DOHH2 (cell line): ENCODE results near the gene SFI1.

ENCODE experiments used
- H3F3A ChIP-seq: fragments of 200-600 bp; sonication (generic), shearing (Covaris generic); 2 replicates; pipeline ENCODE4 v1.6.0; 2016; ENCODE audit warnings: antibody characterized with exemption, mild to moderate bottlenecking; ENCODE audit not compliant: control insufficient read depth, insufficient read depth
- H3K27ac ChIP-seq: fragments of 200-600 bp; sonication (generic); 2 replicates; pipeline ENCODE4 v1.5.1; 2014; ENCODE audit warnings: low read depth, mild to moderate bottlenecking, low read length, moderate library complexity
- H3K27me3 ChIP-seq: fragments of 200-600 bp; sonication (generic); 2 replicates; pipeline ENCODE4 v1.6.1; 2014; ENCODE audit warnings: mild to moderate bottlenecking, low read length, mixed read lengths; ENCODE audit not compliant: control insufficient read depth
- H3K36me3 ChIP-seq: fragments of 200-600 bp; sonication (generic); 2 replicates; pipeline ENCODE4 v1.6.1; 2014; ENCODE audit warnings: mild to moderate bottlenecking, low read length, moderate library complexity, mixed read lengths; ENCODE audit not compliant: control insufficient read depth
- H3K4me1 ChIP-seq: fragments of 200-600 bp; sonication (generic); 2 replicates; pipeline ENCODE4 v1.6.1; 2014; ENCODE audit warnings: mild to moderate bottlenecking, low read length, mixed read lengths; ENCODE audit not compliant: control insufficient read depth
- H3K4me2 ChIP-seq: fragments of 200-600 bp; sonication (generic); 2 replicates; pipeline ENCODE4 v1.6.0; 2014; ENCODE audit warnings: mild to moderate bottlenecking, low read length, moderate library complexity
- H3K4me3 ChIP-seq: fragments of 200-600 bp; sonication (generic); 2 replicates; pipeline ENCODE4 v1.5.1; 2014; ENCODE audit warnings: mild to moderate bottlenecking, low read length, mixed read lengths
- H3K79me2 ChIP-seq: fragments of 200-600 bp; sonication (generic); 2 replicates; pipeline ENCODE4 v1.6.1; 2014; ENCODE audit warnings: mild to moderate bottlenecking, low read length, mixed read lengths; ENCODE audit not compliant: control insufficient read depth
- H3K9me2 ChIP-seq: fragments of 200-600 bp; sonication (generic); replicated peaks from 2 replicates; pipeline ENCODE4 v1.6.1; 2014; ENCODE audit warnings: mild to moderate bottlenecking, low read length, mixed read lengths; ENCODE audit not compliant: control insufficient read depth
- H3K9me3 ChIP-seq: fragments of 200-600 bp; sonication (generic); 2 replicates; pipeline ENCODE4 v1.6.1; 2014; ENCODE audit warnings: antibody characterized with exemption, low read length, mixed read lengths; ENCODE audit not compliant: control insufficient read depth, insufficient read depth
- H4K20me1 ChIP-seq: fragments of 200-600 bp; sonication (generic); 2 replicates; pipeline ENCODE4 v1.6.0; 2014; ENCODE audit warnings: low read depth, mild to moderate bottlenecking, antibody characterized with exemption, low read length, moderate library complexity; ENCODE audit not compliant: control insufficient read depth, insufficient read depth
- CTCF ChIP-seq: fragments of 200-600 bp; sonication (generic); IDR thresholded peaks from one replicate; pipeline ENCODE4 v1.5.1; 2014; ENCODE audit warnings: antibody characterized with exemption, mild to moderate bottlenecking, low read depth, low read length; ENCODE audit not compliant: poor library complexity, severe bottlenecking
- EZH2phosphoT487 ChIP-seq: fragments of 200-600 bp; sonication (generic); IDR thresholded peaks from 2 replicates; pipeline ENCODE4 v1.6.1; 2017; ENCODE audit warnings: borderline replicate concordance, mild to moderate bottlenecking, antibody characterized with exemption, low read length, moderate library complexity, mixed read lengths

Gene SFI1

GRCh38 chr22:31574055-31574670 is 77.8 kb downstream of the SFI1 start:
- Histone ChIP-seq H3K9me3 (no peaks in the 10 kb centered on the region), H3K79me2 (no peaks in the 10 kb centered on the region), H3K27ac (no peak overlapping the region), H3F3A (no peaks in the 10 kb centered on the region), H3K27me3 (no peaks in the 10 kb centered on the region), H3K4me2 (no peak overlapping the region), H3K4me3 (no peak overlapping the region), H4K20me1 (no peaks in the 10 kb centered on the region), H3K9me2 (no peaks in the 10 kb centered on the region), H3K36me3 (peaks cover 58% of the 10 kb centered on the region), H3K4me1 (no peaks in the 10 kb centered on the region)
- no peak for TF ChIP-seq EZH2phosphoT487
- no peak for TF ChIP-seq CTCF

GRCh38 chr22:31575190-31575589 is 78.9 kb downstream of the SFI1 start:
- peaks cover 58% of the 10 kb centered on the region for H3K36me3 ChIP-seq

GRCh38 chr22:31577711-31578110 is 81.4 kb downstream of the SFI1 start:
- H3K4me3 ChIP-seq = no peak overlapping the region
- no peaks in the 10 kb centered on the region for H3K79me2 ChIP-seq
- peaks cover 3% of the 10 kb centered on the region; the same call in 1 of the 2 replicates for H3K4me1 ChIP-seq
- TF ChIP-seq EZH2phosphoT487 (no peak), CTCF (no peak)
- peaks cover 60% of the 10 kb centered on the region for H3K36me3 ChIP-seq
- no peaks in the 10 kb centered on the region for H3K9me3 ChIP-seq
- H3K9me2 ChIP-seq = no peaks in the 10 kb centered on the region
- no peaks in the 10 kb centered on the region for H4K20me1 ChIP-seq
- no peaks in the 10 kb centered on the region for H3F3A ChIP-seq
- H3K27me3 ChIP-seq = no peaks in the 10 kb centered on the region
- no peak overlapping the region for H3K4me2 ChIP-seq
- no peak overlapping the region for H3K27ac ChIP-seq

More at GRCh38 chr22:31575190-31575589, 78.9 kb downstream of the SFI1 start:
- Histone ChIP-seq H3K9me3 (no peaks in the 10 kb centered on the region), H3K79me2 (no peaks in the 10 kb centered on the region), H3K27ac (no peak overlapping the region), H3F3A (no peaks in the 10 kb centered on the region), H3K4me1 (no peaks in the 10 kb centered on the region), H3K4me2 (no peak overlapping the region), H4K20me1 (no peaks in the 10 kb centered on the region), H3K27me3 (no peaks in the 10 kb centered on the region), H3K4me3 (no peak overlapping the region), H3K9me2 (no peaks in the 10 kb centered on the region)
- TF ChIP-seq CTCF (no peak), EZH2phosphoT487 (no peak)
